ENCODE measurements around the gene OR6B2.

The OR6B2 gene

GRCh38 chr2:239993291-239993690, 36.9 kb downstream of the OR6B2 start:
- TF ChIP-seq CTCF (IDR thresholded peaks at IDR 0.05; ENCODE audit: low read depth, low read length), result no peak
- no peak overlapping the region for H3K4me3 ChIP-seq (ENCODE audit: low read depth, low read length)

GRCh38 chr2:239991689-239992314, 38.4 kb downstream of the OR6B2 start:
- no peak overlapping the region for H3K4me3 ChIP-seq (ENCODE audit: low read depth, low read length)

GRCh38 chr2:239990966-239991365, 39.3 kb downstream of the OR6B2 start:
- TF ChIP-seq CTCF (IDR thresholded peaks at IDR 0.05; ENCODE audit: low read depth, low read length), result no peak
- no peak overlapping the region for H3K4me3 ChIP-seq (ENCODE audit: low read depth, low read length)

More at GRCh38 chr2:239991689-239992314, 38.4 kb downstream of the OR6B2 start:
- TF ChIP-seq CTCF (IDR thresholded peaks at IDR 0.05; ENCODE audit: low read depth, low read length), result peak; percentile 60; the same call in 1 of the 2 replicates

GRCh38 chr2:239985356-239985755, 44.9 kb downstream of the OR6B2 start:
- TF ChIP-seq CTCF (IDR thresholded peaks at IDR 0.05; ENCODE audit: low read depth, low read length), result no peak
- no peak overlapping the region for H3K4me3 ChIP-seq (ENCODE audit: low read depth, low read length)

- no peak for TF ChIP-seq CTCF (IDR thresholded peaks at IDR 0.05; ENCODE audit: low read depth, low read length)
- H3K4me3 ChIP-seq (ENCODE audit: low read depth, low read length), result no peak overlapping the region
These were observed 45.6 kb downstream of the OR6B2 start for GRCh38 chr2:239984421-239985194.

- H3K4me3 ChIP-seq (ENCODE audit: low read depth, low read length), result no peak overlapping the region
- no peak for TF ChIP-seq CTCF (IDR thresholded peaks at IDR 0.05; ENCODE audit: low read depth, low read length)
These were observed 47.0 kb downstream of the OR6B2 start for GRCh38 chr2:239983004-239983778.

Data from WI38 (cell line).